NCI-H1092 treated with DMSO at 0.1 percent for 48 hours (cell line): ENCODE results near the gene TFG.
"Not testable (repeated sequence)": the region's sequence is repeated elsewhere in the genome, so short reads cannot be mapped to it uniquely, and the experiment has no call there.

Experiments
- DNase-seq: peaks from one replicate; lab custom pipeline; 2025; lab: John Stamatoyannopoulos, UW

Gene TFG

GRCh38 chr3:100708989-100709841 lies at the start of gene TFG:
TFG (plus strand) TSS chr3:100709494; CDS start chr3:100713686, 4,192 bp downstream.
- DNase-seq: peak; percentile 97

- DNase-seq: not testable (repeated sequence)
Observed at GRCh38 chr3:100661294-100661693, 48.0 kb upstream of the TFG start.

- no peak for DNase-seq
Observed at GRCh38 chr3:100662113-100662823, 47.0 kb upstream of the TFG start.

GRCh38 chr3:100665230-100665629 lies 44.1 kb upstream of the TFG start:
- no peak for DNase-seq

GRCh38 chr3:100666699-100667098 lies 42.6 kb upstream of the TFG start:
- not testable (repeated sequence) for DNase-seq

DNA sequence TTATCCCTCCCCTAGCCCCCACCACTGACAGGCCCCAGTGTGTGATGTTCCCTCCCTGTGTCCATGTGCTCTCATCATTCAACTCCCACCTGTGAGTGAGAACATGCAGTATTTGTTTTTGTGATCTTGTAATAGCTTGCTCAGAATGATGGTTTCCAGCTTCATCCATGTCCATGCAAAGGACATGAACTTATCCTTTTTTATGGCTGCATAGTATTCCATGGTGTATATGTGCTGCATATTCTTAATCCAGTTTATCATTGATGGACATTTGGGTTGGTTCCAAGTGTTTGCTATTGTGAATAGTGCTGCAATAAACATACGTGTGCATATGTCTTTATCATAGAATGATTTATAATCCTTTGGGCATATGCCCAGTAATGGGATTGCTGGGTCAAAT lies 42.0 kb upstream of the TFG start:
- not testable (repeated sequence) for DNase-seq

DNA sequence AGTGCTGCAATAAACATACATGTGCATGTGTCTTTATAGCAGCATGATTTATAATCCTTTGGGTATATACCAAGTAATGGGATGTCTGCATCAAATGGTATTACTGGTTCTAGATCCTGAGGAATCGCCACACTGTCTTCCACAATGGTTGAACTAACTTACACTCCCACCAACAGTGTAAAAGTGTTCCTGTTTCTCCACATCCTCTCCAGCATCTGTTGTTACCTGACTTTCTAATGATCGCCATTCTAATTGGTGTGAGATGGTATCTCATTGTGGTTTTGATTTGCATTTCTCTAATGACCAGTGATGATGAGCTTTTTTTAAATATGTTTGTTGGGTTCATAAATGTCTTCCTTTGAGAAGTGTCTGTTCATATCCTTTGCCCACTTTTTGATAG lies 38.3 kb upstream of the TFG start:
- not testable (repeated sequence) for DNase-seq

DNA sequence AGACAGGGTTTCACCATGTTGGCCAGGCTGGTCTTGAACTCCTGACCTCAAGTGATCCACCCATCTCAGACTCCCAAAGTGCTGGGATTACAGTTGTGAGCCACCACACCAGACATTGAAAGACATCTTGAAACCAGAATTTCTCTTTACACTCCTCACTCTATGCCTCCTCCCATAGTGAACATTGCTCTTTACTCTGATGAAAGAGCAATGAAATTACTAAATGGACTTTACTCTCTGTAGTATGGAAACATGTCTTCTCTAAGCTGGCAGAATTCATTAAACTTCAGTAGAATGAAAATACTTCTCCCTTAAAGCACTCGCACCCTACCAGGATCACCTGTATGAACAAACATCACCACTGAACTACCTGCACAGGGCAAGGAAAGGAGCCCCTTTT lies 27.8 kb upstream of the TFG start:
- no peak for DNase-seq

- DNase-seq: no peak
Observed at GRCh38 chr3:100682056-100682853, 27.0 kb upstream of the TFG start.

DNA sequence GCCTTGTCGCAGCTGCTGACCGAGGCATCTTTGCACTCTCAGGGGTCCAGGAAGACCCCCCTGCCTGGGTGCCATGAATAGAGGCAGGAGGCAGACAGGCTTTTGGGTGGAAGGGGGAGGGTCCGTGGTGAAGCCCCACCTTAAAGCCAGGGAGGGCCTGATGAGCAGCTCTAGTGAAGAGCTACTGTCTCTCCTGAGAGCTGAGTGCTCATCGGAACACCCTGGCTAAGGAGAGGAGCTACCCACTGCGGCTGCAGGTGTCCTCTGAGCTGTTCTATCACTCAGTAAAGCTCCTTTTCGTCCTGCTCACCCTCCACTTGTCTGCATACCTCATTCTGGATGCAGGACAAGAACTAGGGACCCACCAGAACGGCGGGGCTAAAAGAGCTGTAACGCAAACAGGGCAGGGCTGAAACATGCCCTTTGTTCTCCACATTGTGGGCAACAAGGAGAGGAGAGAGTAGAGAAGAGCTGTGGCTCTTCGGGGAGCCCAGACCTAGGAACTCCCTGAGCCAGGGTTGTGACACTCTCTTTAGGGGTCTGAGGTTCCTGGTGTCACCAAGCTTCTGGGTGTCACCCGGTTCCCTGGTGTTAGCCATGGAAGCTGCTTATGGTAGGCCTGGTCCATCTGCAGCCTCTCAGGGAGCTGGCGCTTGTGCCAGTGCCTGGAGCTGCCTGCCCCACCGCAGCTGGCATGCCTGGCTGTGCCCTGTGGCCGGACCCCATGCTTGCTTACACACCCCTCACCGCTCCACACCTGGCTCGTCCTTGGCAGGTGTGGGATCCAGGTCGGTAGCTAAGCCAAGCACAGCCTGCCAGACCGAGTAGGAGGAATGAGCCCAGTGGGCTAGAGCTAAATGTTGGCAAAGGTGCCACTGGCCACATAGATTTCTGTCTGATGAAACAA lies 26.2 kb upstream of the TFG start:
- no peak for DNase-seq

- DNase-seq: no peak
Observed at GRCh38 chr3:100693225-100693624, 16.1 kb upstream of the TFG start.

- no peak for DNase-seq
Observed at GRCh38 chr3:100695696-100696095, 13.6 kb upstream of the TFG start.

DNA sequence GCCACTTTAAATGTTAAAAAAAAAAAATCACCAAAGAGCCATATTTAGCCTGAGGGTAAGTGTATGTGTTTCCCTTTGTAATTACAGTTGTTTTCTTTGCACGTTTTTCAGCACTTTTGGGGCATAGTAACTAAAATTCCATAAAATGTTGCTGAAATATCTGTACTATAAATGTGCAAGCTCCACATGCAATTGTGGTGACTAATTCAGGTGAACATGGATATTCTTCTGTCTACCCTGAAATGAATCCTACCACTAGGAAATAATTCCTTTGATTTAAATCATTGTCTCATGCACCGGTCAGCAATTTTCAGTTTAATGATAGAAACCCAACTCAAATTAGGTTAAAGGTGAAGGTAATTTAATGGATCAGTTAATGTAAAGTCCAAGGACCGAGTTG lies 13.1 kb upstream of the TFG start:
- no peak for DNase-seq

- no peak for DNase-seq
Observed at GRCh38 chr3:100697172-100697571, 12.1 kb upstream of the TFG start.

GRCh38 chr3:100697723-100698285 lies 11.5 kb upstream of the TFG start:
- no peak for DNase-seq

- DNase-seq: no peak
Observed at GRCh38 chr3:100698736-100699135, 10.6 kb upstream of the TFG start.

GRCh38 chr3:100700708-100701107 lies 8.6 kb upstream of the TFG start:
- no peak for DNase-seq

DNA sequence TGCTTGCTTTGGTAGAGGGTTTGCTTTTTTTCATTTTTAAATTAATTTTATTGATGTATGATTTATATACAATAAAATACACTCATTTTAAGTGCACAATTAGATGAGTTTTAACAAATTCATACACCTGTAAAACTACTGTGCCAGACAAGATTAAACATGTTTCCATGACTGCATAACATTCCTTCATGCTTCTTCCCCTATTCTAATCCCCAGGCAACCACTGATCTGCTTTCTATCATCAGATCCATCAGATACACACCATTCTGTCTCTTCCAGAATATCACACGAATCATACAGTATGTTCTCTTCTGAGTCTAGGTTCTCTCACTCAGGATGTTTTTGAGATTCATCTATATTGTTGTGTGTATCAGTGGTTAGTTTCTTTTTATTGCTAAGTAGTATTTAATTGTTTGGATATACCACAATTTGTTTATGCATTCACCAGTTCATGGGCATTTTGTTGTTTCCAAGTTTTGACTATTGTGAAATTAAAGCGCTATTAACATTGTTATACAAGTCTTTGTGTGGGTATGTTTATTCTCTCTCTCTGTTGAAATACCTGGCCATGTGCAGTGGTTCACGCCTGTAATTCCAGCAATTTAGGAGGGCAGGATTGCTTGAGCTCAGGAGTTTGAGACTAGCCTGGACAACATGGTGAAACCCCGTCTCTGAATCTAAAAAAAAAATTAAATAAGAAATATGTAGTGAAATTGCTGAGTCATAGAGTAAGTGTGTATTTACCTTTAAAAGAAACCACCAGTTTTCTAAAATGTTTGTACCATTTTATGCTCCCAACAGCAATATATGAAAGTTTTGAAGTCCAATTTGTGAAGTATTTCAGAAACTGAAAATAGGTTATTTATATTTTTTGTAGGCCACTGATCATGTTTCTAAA lies 7.0 kb upstream of the TFG start:
- no peak for DNase-seq

GRCh38 chr3:100702980-100703345 lies 6.3 kb upstream of the TFG start:
- no peak for DNase-seq

- no peak for DNase-seq
Observed at GRCh38 chr3:100703865-100704264, 5.4 kb upstream of the TFG start.
